PC-9 (cell line): ENCODE measurements around the gene RRH. TPM values are rescaled to one million over a fixed set of nuclear protein-coding genes. Genes with fewer than 3 reads are reported as not detected.

Source experiments
- BruUV-seq: library from RNA; stranded (reverse); fragments of 400-500 nt; replicated peaks from 2 replicates; lab custom pipeline; 2021; lab: Mats Ljungman, UMichigan
- CTCF ChIA-PET: fragments of 300-600 bp; sonication (Branson Sonifier 250); formaldehyde crosslinking; loops from one replicate; lab custom pipeline; 2022; ENCODE audit warnings: antibody characterized with exemption; lab: Charles Lee
- POLR2A ChIA-PET: fragments of 300-600 bp; sonication (Branson Sonifier 250); formaldehyde crosslinking; loops from one replicate; lab custom pipeline; 2022; ENCODE audit warnings: antibody characterized with exemption; ENCODE audit not compliant: unreplicated experiment; lab: Charles Lee
- DNase-seq, 2 experiments: peaks; one replicate each; pipeline versions ENCODE4 v3.0.0 to v3.0.0-alpha.2; 2015 to 2022; ENCODE audit warnings: mixed read lengths in 1 of 2
- H2AFZ ChIP-seq: fragments of 200-600 bp; sonication (generic); 2 replicates; pipeline ENCODE4 v1.8.1; 2017; ENCODE audit warnings: antibody characterized with exemption
- H3F3A ChIP-seq: fragments of 200-600 bp; sonication (generic); 2 replicates; pipeline ENCODE4 v1.8.1; 2017; ENCODE audit warnings: antibody characterized with exemption, mild to moderate bottlenecking, low read depth; ENCODE audit not compliant: insufficient read depth
- H3K27ac ChIP-seq: fragments of 200-600 bp; sonication (generic); 2 replicates; pipeline ENCODE4 v1.6.1; 2016; ENCODE audit warnings: mixed run types
- H3K27me3 ChIP-seq: fragments of 200-600 bp; sonication (generic); 2 replicates; pipeline ENCODE4 v1.6.1; 2016; ENCODE audit warnings: low read depth, mixed run types; ENCODE audit not compliant: insufficient read depth
- H3K36me3 ChIP-seq: fragments of 200-600 bp; sonication (generic); 2 replicates; pipeline ENCODE4 v1.6.1; 2016; ENCODE audit warnings: low read depth, mixed run types
- H3K4me1 ChIP-seq: fragments of 200-600 bp; sonication (generic); replicated peaks from 2 replicates; pipeline ENCODE4 v1.6.1; 2016; ENCODE audit warnings: mixed run types; ENCODE audit not compliant: insufficient read depth
- H3K4me2 ChIP-seq: fragments of 200-600 bp; sonication (generic); 2 replicates; pipeline ENCODE4 v1.6.1; 2017; ENCODE audit warnings: mixed run types
- H3K4me3 ChIP-seq: fragments of 200-600 bp; sonication (generic); 2 replicates; pipeline ENCODE4 v1.6.1; 2016; ENCODE audit warnings: mixed run types
- H3K79me2 ChIP-seq: fragments of 200-600 bp; sonication (generic); 2 replicates; pipeline ENCODE4 v1.6.1; 2017; ENCODE audit warnings: low read depth, mixed run types
- H3K9me2 ChIP-seq: fragments of 200-600 bp; sonication (generic); 2 replicates; pipeline ENCODE4 v1.8.1; 2017; ENCODE audit warnings: mild to moderate bottlenecking; ENCODE audit not compliant: insufficient read depth
- H3K9me3 ChIP-seq: fragments of 200-600 bp; sonication (generic); 2 replicates; pipeline ENCODE4 v1.8.1; 2016; ENCODE audit warnings: low read depth; ENCODE audit not compliant: insufficient read depth
- H4K20me1 ChIP-seq: fragments of 200-600 bp; sonication (generic); 2 replicates; pipeline ENCODE4 v1.8.1; 2017; ENCODE audit not compliant: insufficient read depth
- CTCF ChIP-seq: fragments of 200-600 bp; sonication (generic); conservative IDR thresholded peaks from 2 replicates; pipeline ENCODE4 v1.6.1; 2017; ENCODE audit warnings: mixed run types, antibody characterized with exemption, mild to moderate bottlenecking, moderate library complexity
- EZH2 ChIP-seq: fragments of 200-600 bp; sonication (generic); IDR thresholded peaks from 2 replicates; pipeline ENCODE4 v1.8.0; 2017; ENCODE audit warnings: antibody characterized with exemption, low read depth
- intact Hi-C: fragments of 100-400 bp; cut with micrococcal nuclease; formaldehyde crosslinking; loops from one replicate; pipeline ENCODE4 v1.10.0; 2022; ENCODE audit not compliant: unreplicated experiment
- total RNA-seq: library from RNA; stranded (reverse); gene quantifications from 2 replicates; pipeline ENCODE4 v1.2.3, GENCODE V29; 2021

The RRH gene
- total RNA-seq, 1 experiment from 2014 or later: 0.24 TPM

GRCh38 chr4:109803924-109804571, 23.7 kb upstream of the RRH start:
- Histone ChIP-seq H3K79me2 (no peaks in the 10 kb centered on the region), H2AFZ (no peak overlapping the region)

GRCh38 chr4:109809655-109810054, 18.1 kb upstream of the RRH start:
- H3K9me2 ChIP-seq: no peaks in the 10 kb centered on the region
- no peak for DNase-seq
- H2AFZ ChIP-seq: no peak overlapping the region
- no TSS peak for BruUV-seq
- ChIA-PET CTCF (no interaction called here), POLR2A (no interaction called here)
- H3K36me3 ChIP-seq: no peaks in the 10 kb centered on the region
- TF ChIP-seq EZH2 (no peak), CTCF (no peak)
- H3K4me2 ChIP-seq: no peak overlapping the region
- no peak overlapping the region for H3K4me3 ChIP-seq
- H4K20me1 ChIP-seq: no peaks in the 10 kb centered on the region
- H3K27me3 ChIP-seq: no peaks in the 10 kb centered on the region
- H3K27ac ChIP-seq: no peak overlapping the region
- H3K9me3 ChIP-seq: no peaks in the 10 kb centered on the region
- intact Hi-C loops: loop anchor here (10.0 kb wide), 1 partner anchor 245 kb away; the partner anchor contains the start of gene MCUB
- H3F3A ChIP-seq: peaks cover 9% of the 10 kb centered on the region; the same call in 1 of the 2 replicates
- no peaks in the 10 kb centered on the region for H3K79me2 ChIP-seq
- 0 out of 2 replicates have a peak, but pooled peaks cover 7% of the 10 kb centered on the region for H3K4me1 ChIP-seq

More at GRCh38 chr4:109803924-109804571, 23.7 kb upstream of the RRH start:
- H3K9me2 ChIP-seq: no peaks in the 10 kb centered on the region
- CTCF ChIA-PET: interaction anchor here (0.6 to 0.7 kb wide), 2 partner anchors 16 to 104 kb away, joined by 3 read pairs; no protein-coding TSS in a partner anchor
- BruUV-seq: no TSS peak
- H3K4me2 ChIP-seq: no peak overlapping the region
- H3K9me3 ChIP-seq: no peaks in the 10 kb centered on the region
- POLR2A ChIA-PET: no interaction called here
- no peaks in the 10 kb centered on the region for H3K4me1 ChIP-seq
- DNase-seq: peak; percentile 24 to 42
- H3K27me3 ChIP-seq: no peaks in the 10 kb centered on the region
- TF ChIP-seq CTCF: peak; percentile 56
- no peak for TF ChIP-seq EZH2
- H3K36me3 ChIP-seq: no peaks in the 10 kb centered on the region
- intact Hi-C loops: loop anchor here (1.0 to 10.0 kb wide), 3 partner anchors 102 to 382 kb away; partner anchors contain the start of gene MCUB
- H3K4me3 ChIP-seq: no peak overlapping the region
- no peaks in the 10 kb centered on the region for H4K20me1 ChIP-seq
- H3K27ac ChIP-seq: no peak overlapping the region
- H3F3A ChIP-seq: no peaks in the 10 kb centered on the region

- Histone ChIP-seq H3K9me2 (no peaks in the 10 kb centered on the region), H2AFZ (no peak overlapping the region), H3K4me3 (no peak overlapping the region), H3K79me2 (peaks cover 3% of the 10 kb centered on the region), H3K4me1 (0 out of 2 replicates have a peak, but pooled peaks cover 7% of the 10 kb centered on the region), H4K20me1 (no peaks in the 10 kb centered on the region), H3K27me3 (no peaks in the 10 kb centered on the region), H3F3A (peaks cover 19% of the 10 kb centered on the region; the same call in 1 of the 2 replicates), H3K9me3 (no peaks in the 10 kb centered on the region), H3K36me3 (no peaks in the 10 kb centered on the region), H3K4me2 (no peak overlapping the region), H3K27ac (no peak overlapping the region)
- intact Hi-C loops: no loop called here
- no peak for TF ChIP-seq CTCF
- no peak for TF ChIP-seq EZH2
- POLR2A ChIA-PET: no interaction called here
- DNase-seq: no peak
- CTCF ChIA-PET: no interaction called here
- no TSS peak for BruUV-seq
Measured at GRCh38 chr4:109810552-109811387, 17.0 kb upstream of the RRH start.
